Stomach (tissue), 9 donors: ENCODE data around the gene HECW1. TPM values are rescaled to one million over a fixed set of nuclear protein-coding genes. Genes with fewer than 3 reads are reported as not detected.

Source experiments
- DNase-seq, 2 donors: peaks; one replicate each; pipeline versions ENCODE4 v3.0.0 to v3.0.0-alpha.2; 2013 to 2019
- H3K27ac ChIP-seq, 5 donors: fragments of 200-600 bp in 4 of 5; sonication (generic) in 4 of 5; one replicate each; pipeline ENCODE4 v1.5.1; 2013 to 2019; ENCODE audit warnings: mild to moderate bottlenecking in 1 of 5, moderate library complexity in 1 of 5
- H3K27me3 ChIP-seq, 3 donors: fragments of 200-600 bp; sonication (generic); one replicate each; pipeline ENCODE4 v1.5.1; 2017 to 2019; ENCODE audit warnings: mixed run types in 1 of 3
- H3K36me3 ChIP-seq, 4 donors: fragments of 200-600 bp; sonication (generic); 1 replicate in 3 of 4; 2 replicates in 1 of 4; pipeline ENCODE4 v1.5.1; 2016 to 2019
- H3K4me1 ChIP-seq, 4 donors: fragments of 200-600 bp; sonication (generic); one replicate each; pipeline ENCODE4 v1.5.1; 2016 to 2019
- H3K4me3 ChIP-seq, 4 donors: fragments of 200-600 bp; sonication (generic) in 3 of 4; one replicate each; pipeline ENCODE4 v1.5.1; 2016 to 2019; ENCODE audit warnings: mild to moderate bottlenecking in 1 of 4
- H3K9me3 ChIP-seq, 4 donors: fragments of 200-600 bp; sonication (generic); one replicate each; pipeline ENCODE4 v1.5.1; 2016 to 2019
- EP300 ChIP-seq: sonication (generic); formaldehyde crosslinking; IDR thresholded peaks from one replicate; pipeline ENCODE4 v1.6.1; 2017; ENCODE audit warnings: antibody characterized with exemption
- POLR2A ChIP-seq, 4 donors: fragments of 450-650 bp; IDR thresholded peaks; one replicate each; pipeline ENCODE4 v1.6.1; 2016; ENCODE audit warnings: antibody characterized with exemption in 4 of 4, control low read depth in 2 of 4, mild to moderate bottlenecking in 1 of 4, moderate library complexity in 1 of 4
- POLR2AphosphoS5 ChIP-seq, 3 donors: sonication (generic); formaldehyde crosslinking; IDR thresholded peaks; one replicate each; pipeline ENCODE4 v1.6.1; 2016; ENCODE audit warnings: antibody characterized with exemption in 3 of 3
- WGBS, 5 donors: extraction: QIAGEN DNeasy Blood & Tissue Kit in 3 of 5; methylation state at CpG; one replicate each; pipeline versions ENCODE4 v1.1.5 to v1.1.7; 2013 to 2018; 5-methylcytosine and 5-hydroxymethylcytosine counted together
- intact Hi-C: fragments of 100-400 bp; cut with DNase I; formaldehyde crosslinking; loops from one replicate; pipeline ENCODE4 v1.15.1; 2023; ENCODE audit warnings: low total_unique reads
- polyA plus RNA-seq, 3 donors: library from polyadenylated mRNA; stranded (reverse); fragments of 200-250 nt; gene quantifications; one replicate each; pipeline ENCODE4 v1.2.3, GENCODE V29; 2013
- total RNA-seq, 5 donors: library from RNA; depleted of rRNA; stranded (reverse); fragments of >200 nt; gene quantifications; one replicate each; pipeline versions ENCODE4 v1.1.0 to v1.2.3, GENCODE V29; 2014 to 2016
- TF ChIP-seq, protein P1 (sequence below), 7 experiments: fragments of 450-650 bp in 4 of 7; fragments of 200-600 bp in 3 of 7; sonication (generic) in 3 of 7; IDR thresholded peaks; one replicate each; pipeline ENCODE4 v1.5.1; 2016 to 2019; ENCODE audit warnings: antibody characterized with exemption in 7 of 7, control low read depth in 2 of 7, mild to moderate bottlenecking in 1 of 7
- donor health status: healthy with polysubstance abuse.
- donor health status: Bipolar disorder and iron deficiency.
- donor health status: healthy.

HECW1 gene
- total and polyA plus RNA-seq, 8 donors = 0.29 to 11.1 (median 1.4) TPM; not detected in 1

DNA sequence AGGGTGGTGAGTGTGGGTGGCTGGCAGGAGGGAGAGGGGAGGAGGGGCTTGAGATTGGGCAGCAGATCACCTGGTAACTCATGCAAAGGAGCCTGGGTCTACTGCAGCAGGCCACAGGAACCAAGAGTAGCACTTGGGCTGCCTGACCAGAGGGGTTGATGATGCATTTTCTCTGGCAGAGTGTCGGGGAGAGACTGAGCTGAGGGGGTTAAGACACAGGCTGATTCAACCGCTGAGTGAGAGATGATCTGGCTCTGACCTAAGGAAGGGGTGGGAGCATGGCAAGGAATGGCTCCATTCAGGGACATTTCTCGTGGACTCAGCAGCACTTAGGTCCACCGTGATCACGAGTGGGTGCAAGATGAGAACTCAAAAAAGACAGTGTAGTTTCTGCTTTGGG lies 355.0 kb downstream of the HECW1 start:
- Histone ChIP-seq H3K27ac (no peak overlapping the region), H3K36me3 (no peaks in the 10 kb centered on the region), H3K9me3 (no peaks in the 10 kb centered on the region), H3K4me1 (peaks cover 0 to 8% (median 0%) of the 10 kb centered on the region in 4 donors), H3K4me3 (no peak overlapping the region), H3K27me3 (no peaks in the 10 kb centered on the region)
- intact Hi-C loops = no loop called here
- DNase-seq = no peak
- 74 to 84% (median 82%) methylated on average over 5 of the region's 5 CpGs for WGBS, 5 donors
- TF ChIP-seq, protein P1, sequence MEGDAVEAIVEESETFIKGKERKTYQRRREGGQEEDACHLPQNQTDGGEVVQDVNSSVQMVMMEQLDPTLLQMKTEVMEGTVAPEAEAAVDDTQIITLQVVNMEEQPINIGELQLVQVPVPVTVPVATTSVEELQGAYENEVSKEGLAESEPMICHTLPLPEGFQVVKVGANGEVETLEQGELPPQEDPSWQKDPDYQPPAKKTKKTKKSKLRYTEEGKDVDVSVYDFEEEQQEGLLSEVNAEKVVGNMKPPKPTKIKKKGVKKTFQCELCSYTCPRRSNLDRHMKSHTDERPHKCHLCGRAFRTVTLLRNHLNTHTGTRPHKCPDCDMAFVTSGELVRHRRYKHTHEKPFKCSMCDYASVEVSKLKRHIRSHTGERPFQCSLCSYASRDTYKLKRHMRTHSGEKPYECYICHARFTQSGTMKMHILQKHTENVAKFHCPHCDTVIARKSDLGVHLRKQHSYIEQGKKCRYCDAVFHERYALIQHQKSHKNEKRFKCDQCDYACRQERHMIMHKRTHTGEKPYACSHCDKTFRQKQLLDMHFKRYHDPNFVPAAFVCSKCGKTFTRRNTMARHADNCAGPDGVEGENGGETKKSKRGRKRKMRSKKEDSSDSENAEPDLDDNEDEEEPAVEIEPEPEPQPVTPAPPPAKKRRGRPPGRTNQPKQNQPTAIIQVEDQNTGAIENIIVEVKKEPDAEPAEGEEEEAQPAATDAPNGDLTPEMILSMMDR (IDR thresholded peaks at IDR 0.05) = no peak
- TF ChIP-seq POLR2AphosphoS5 (IDR thresholded peaks at IDR 0.05) (no peak), POLR2A (IDR thresholded peaks at IDR 0.05) (no peak), EP300 (no peak)

DNA sequence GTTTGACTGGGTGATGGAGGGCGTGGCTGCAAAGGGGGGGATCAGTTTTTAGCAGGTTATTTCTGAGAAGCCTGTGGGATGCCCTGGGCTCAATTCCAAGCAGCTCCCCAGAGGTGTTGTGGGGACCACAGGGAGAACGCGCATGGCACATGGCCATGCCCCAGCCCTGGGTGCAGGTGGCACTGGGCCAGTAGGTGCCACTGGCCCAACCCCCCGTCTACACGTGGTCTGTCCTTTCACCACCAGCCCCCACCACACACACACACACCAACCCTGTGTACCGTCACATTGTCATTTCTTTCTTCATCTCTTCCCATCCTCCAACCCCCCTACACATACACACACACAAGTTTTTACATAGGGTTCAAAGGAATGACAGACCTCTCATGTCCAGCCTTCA lies 355.4 kb downstream of the HECW1 start:
- no peak for TF ChIP-seq POLR2AphosphoS5 (IDR thresholded peaks at IDR 0.05)
- TF ChIP-seq, protein P1 (IDR thresholded peaks at IDR 0.05) = no peak
- DNase-seq = no peak
- no peak overlapping the region for H3K27ac ChIP-seq
- H3K27me3 ChIP-seq = no peaks in the 10 kb centered on the region
- WGBS, 5 donors = 86 to 95% (median 90%) methylated on average over 6 of the region's 6 CpGs
- H3K4me1 ChIP-seq = peaks cover 0 to 3% (median 0%) of the 10 kb centered on the region in 4 donors
- no peak overlapping the region for H3K4me3 ChIP-seq
- no peaks in the 10 kb centered on the region for H3K9me3 ChIP-seq
- no peaks in the 10 kb centered on the region for H3K36me3 ChIP-seq
- intact Hi-C loops = no loop called here

DNA sequence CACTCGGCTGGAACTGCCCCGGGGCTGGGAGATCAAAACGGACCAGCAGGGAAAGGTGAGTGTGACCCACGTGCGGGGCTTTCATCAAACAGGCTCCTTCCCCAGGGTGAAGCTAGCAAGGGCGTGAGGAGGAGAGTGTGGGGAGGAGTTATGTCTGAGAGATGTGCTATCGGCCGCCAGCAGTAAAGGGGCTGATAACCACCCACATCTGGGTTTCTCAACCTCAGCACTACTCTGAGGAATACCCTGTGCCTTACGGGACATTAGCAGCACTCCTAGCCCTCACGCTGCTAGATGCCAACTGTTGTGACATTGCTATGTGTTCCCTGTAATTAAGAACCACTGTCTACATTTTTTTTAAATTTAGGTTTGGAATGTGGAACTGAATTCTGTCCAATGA lies 356.6 kb downstream of the HECW1 start:
- H3K27ac ChIP-seq = no peak overlapping the region
- no peaks in the 10 kb centered on the region for H3K27me3 ChIP-seq
- H3K36me3 ChIP-seq = no peaks in the 10 kb centered on the region
- no peaks in the 10 kb centered on the region for H3K4me1 ChIP-seq
- H3K9me3 ChIP-seq = no peaks in the 10 kb centered on the region
- intact Hi-C loops = no loop called here
- 76 to 90% (median 82%) methylated on average over 10 of the region's 10 CpGs for WGBS, 5 donors
- no peak for DNase-seq
- TF ChIP-seq POLR2AphosphoS5 (IDR thresholded peaks at IDR 0.05) = no peak
- no peak for TF ChIP-seq POLR2A (IDR thresholded peaks at IDR 0.05)
- no peak for TF ChIP-seq EP300
- TF ChIP-seq, protein P1 (IDR thresholded peaks at IDR 0.05) = no peak
- H3K4me3 ChIP-seq = no peak overlapping the region

DNA sequence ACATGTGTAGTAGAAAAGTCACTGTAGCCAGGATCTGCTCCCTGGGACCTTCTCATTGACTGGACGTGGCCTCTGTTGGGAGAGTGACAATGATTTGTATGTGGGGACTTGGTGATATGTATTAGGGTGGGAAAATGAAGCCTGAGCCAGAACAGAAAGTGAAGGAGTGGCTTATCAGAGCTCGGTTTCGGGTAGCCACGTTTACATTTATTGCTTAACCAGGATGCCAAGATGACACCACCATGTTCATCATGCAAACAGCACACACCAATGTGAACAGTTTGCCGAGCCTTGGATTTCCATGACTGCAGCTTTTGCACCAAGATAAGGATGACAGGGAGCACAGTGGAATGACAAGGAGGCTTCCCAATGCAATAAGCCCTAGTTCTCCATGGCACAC lies 357.7 kb downstream of the HECW1 start:
- TF ChIP-seq POLR2A (IDR thresholded peaks at IDR 0.05) (no peak), POLR2AphosphoS5 (IDR thresholded peaks at IDR 0.05) (no peak), EP300 (no peak)
- TF ChIP-seq, protein P1 (IDR thresholded peaks at IDR 0.05) = no peak
- intact Hi-C loops = no loop called here
- WGBS, 5 donors = 56 to 71% (median 67%) methylated on average over 5 of the region's 5 CpGs

More for the DNA sequence above, 357.7 kb downstream of the HECW1 start:
- Histone ChIP-seq H3K27ac (no peak overlapping the region), H3K27me3 (no peaks in the 10 kb centered on the region), H3K36me3 (no peaks in the 10 kb centered on the region), H3K4me3 (no peak overlapping the region), H3K4me1 (no peaks in the 10 kb centered on the region), H3K9me3 (no peaks in the 10 kb centered on the region)
- no peak for DNase-seq
